Fibroblast of lung (primary cell): ENCODE results near the gene DCLK2. TPM values are rescaled to one million over a fixed set of nuclear protein-coding genes. Genes with fewer than 3 reads are reported as not detected.
"Not testable (repeated sequence)": the region's sequence is repeated elsewhere in the genome, so short reads cannot be mapped to it uniquely, and the experiment has no call there.

Experiments
- DNase-seq, 2 donors: peaks; one replicate each; pipeline versions ENCODE4 v3.0.0 to v3.0.0-alpha.2; 2010; ENCODE audit warnings: low read depth in 2 of 2
- H2AFZ ChIP-seq: 2 replicates; pipeline ENCODE4 v1.5.1; 2012; ENCODE audit warnings: low read length, control low read depth, inconsistent platforms
- H3K27ac ChIP-seq: 2 replicates; pipeline ENCODE4 v1.5.1; 2011; ENCODE audit warnings: low read length, control low read depth; ENCODE audit not compliant: insufficient read depth
- H3K27me3 ChIP-seq: 2 replicates; pipeline ENCODE4 v1.5.1; 2011; ENCODE audit warnings: mild to moderate bottlenecking, low read length; ENCODE audit not compliant: control insufficient read depth, insufficient read depth
- H3K36me3 ChIP-seq: 2 replicates; pipeline ENCODE4 v1.5.1; 2011; ENCODE audit warnings: low read length; ENCODE audit not compliant: control insufficient read depth, insufficient read depth
- H3K4me1 ChIP-seq: 2 replicates; pipeline ENCODE4 v1.5.1; 2011; ENCODE audit warnings: low read length; ENCODE audit not compliant: control insufficient read depth, insufficient read depth; ENCODE audit errors: extremely low read depth
- H3K4me2 ChIP-seq: 2 replicates; pipeline ENCODE4 v1.5.1; 2011; ENCODE audit warnings: low read length, control low read depth; ENCODE audit not compliant: insufficient read depth; ENCODE audit errors: extremely low read depth
- H3K4me3 ChIP-seq, 4 experiments: fragments of 200-600 bp in 1 of 4; sonication (generic) in 1 of 4; replicated peaks in 1 of 4; 2 replicates each; pipeline ENCODE4 v1.5.1; 2011 to 2016; ENCODE audit warnings: low read length in 4 of 4, low read depth in 3 of 4, mild to moderate bottlenecking in 3 of 4, control low read depth in 2 of 4, inconsistent platforms in 1 of 4, mixed read lengths in 1 of 4; ENCODE audit not compliant: insufficient read depth in 1 of 4; ENCODE audit errors: control extremely low read depth in 1 of 4
- H3K79me2 ChIP-seq: 2 replicates; pipeline ENCODE4 v1.5.1; 2012; ENCODE audit warnings: mild to moderate bottlenecking, low read length, inconsistent platforms; ENCODE audit not compliant: control insufficient read depth, insufficient read depth
- H3K9ac ChIP-seq: 2 replicates; pipeline ENCODE4 v1.5.1; 2011; ENCODE audit warnings: mild to moderate bottlenecking, low read length, control low read depth; ENCODE audit not compliant: insufficient read depth
- H3K9me3 ChIP-seq: 2 replicates; pipeline ENCODE4 v1.5.1; 2012; ENCODE audit warnings: low read depth, low read length; ENCODE audit not compliant: control insufficient read depth, insufficient read depth
- H4K20me1 ChIP-seq: 2 replicates; pipeline ENCODE4 v1.5.1; 2011; ENCODE audit warnings: low read length; ENCODE audit not compliant: control insufficient read depth, insufficient read depth; ENCODE audit errors: extremely low read depth
- CTCF ChIP-seq, 2 donors: IDR thresholded peaks in 1 of 2; conservative IDR thresholded peaks in 1 of 2; 1 replicate in 1 of 2; 2 replicates in 1 of 2; pipeline ENCODE4 v1.5.1; 2011 to 2012; ENCODE audit warnings: low read length in 2 of 2, control low read depth in 1 of 2, inconsistent platforms in 1 of 2, low read depth in 1 of 2, mild to moderate bottlenecking in 1 of 2
- EZH2 ChIP-seq: IDR thresholded peaks from 2 replicates; pipeline ENCODE4 v1.5.1; 2012; ENCODE audit warnings: low read length, control low read depth, mild to moderate bottlenecking; ENCODE audit errors: missing control alignments
- polyA plus RNA-seq, 2 donors: library from polyadenylated mRNA; depleted of rRNA in 1 of 2; stranded (reverse) in 1 of 2; unstranded in 1 of 2; fragments of >200 nt; gene quantifications; 2 replicates each; pipeline ENCODE4 v1.2.1, GENCODE V29; 2011 to 2012; ENCODE audit warnings: missing spikeins in 1 of 2
- total RNA-seq: library from RNA; depleted of rRNA; stranded (reverse); fragments of >200 nt; gene quantifications from 2 replicates; pipeline ENCODE4 v1.2.1, GENCODE V29; 2014

Gene DCLK2
- total and polyA plus RNA-seq, 2 donors (not counting 1 experiment from before 2014, with no cell fraction given) = 3.8 to 14.0 TPM

- TF ChIP-seq EZH2 (no peak), CTCF (conservative IDR thresholded peaks at IDR 0.05 in 1 of 2, IDR thresholded peaks at IDR 0.05 in 1 of 2; ENCODE audit: low read depth in 1 of 2, low read length in 2 of 2) (no peak)
- no peak overlapping the region for H3K9ac ChIP-seq
- H3K79me2 ChIP-seq = no peaks in the 10 kb centered on the region
- no peaks in the 10 kb centered on the region for H3K27me3 ChIP-seq
- no peak overlapping the region for H3K4me3 ChIP-seq
- no peak overlapping the region for H3K27ac ChIP-seq
- H3K4me1 ChIP-seq = peaks cover 3% of the 10 kb centered on the region
- peak in 1 of 2 donors; percentile 90 for DNase-seq
- no peaks in the 10 kb centered on the region for H3K9me3 ChIP-seq
- H3K4me2 ChIP-seq = no peak overlapping the region
- H4K20me1 ChIP-seq = no peaks in the 10 kb centered on the region
- H2AFZ ChIP-seq = no peak overlapping the region
- H3K36me3 ChIP-seq = no peaks in the 10 kb centered on the region
Measured at GRCh38 chr4:150178161-150178560, 99.9 kb downstream of the DCLK2 start.

GRCh38 chr4:150181536-150181935 lies 103.3 kb downstream of the DCLK2 start:
- Histone ChIP-seq H3K9ac (no peak overlapping the region), H3K9me3 (no peaks in the 10 kb centered on the region), H2AFZ (no peak overlapping the region), H3K4me2 (no peak overlapping the region), H3K79me2 (no peaks in the 10 kb centered on the region), H3K4me1 (no peaks in the 10 kb centered on the region), H3K27me3 (no peaks in the 10 kb centered on the region), H3K36me3 (no peaks in the 10 kb centered on the region), H3K4me3 (no peak overlapping the region), H3K27ac (no peak overlapping the region), H4K20me1 (no peaks in the 10 kb centered on the region)
- TF ChIP-seq CTCF (conservative IDR thresholded peaks at IDR 0.05 in 1 of 2, IDR thresholded peaks at IDR 0.05 in 1 of 2; ENCODE audit: low read depth in 1 of 2, low read length in 2 of 2) (no peak), EZH2 (no peak)
- peak; percentile 41 to 54 for DNase-seq

- Histone ChIP-seq H3K4me3 (no peak overlapping the region), H3K36me3 (no peaks in the 10 kb centered on the region), H3K79me2 (no peaks in the 10 kb centered on the region), H3K9me3 (no peaks in the 10 kb centered on the region), H3K27me3 (no peaks in the 10 kb centered on the region), H2AFZ (no peak overlapping the region), H3K4me1 (no peaks in the 10 kb centered on the region), H3K4me2 (no peak overlapping the region), H4K20me1 (no peaks in the 10 kb centered on the region), H3K9ac (no peak overlapping the region), H3K27ac (no peak overlapping the region)
- TF ChIP-seq EZH2 = no peak
- TF ChIP-seq CTCF (conservative IDR thresholded peaks at IDR 0.05 in 1 of 2, IDR thresholded peaks at IDR 0.05 in 1 of 2; ENCODE audit: low read depth in 1 of 2, low read length in 2 of 2) = no peak
- no peak for DNase-seq
Measured at GRCh38 chr4:150182794-150183193, 104.5 kb downstream of the DCLK2 start.

- not testable (repeated sequence) for H3K36me3 ChIP-seq, H3K27me3 ChIP-seq
Measured at GRCh38 chr4:150185033-150185432, 106.8 kb downstream of the DCLK2 start.

More at GRCh38 chr4:150185033-150185432, 106.8 kb downstream of the DCLK2 start:
- not testable (repeated sequence) for H3K27ac ChIP-seq, DNase-seq, H3K4me1 ChIP-seq, H3K4me2 ChIP-seq, H3K4me3 ChIP-seq, H3K9me3 ChIP-seq, H3K9ac ChIP-seq, H3K79me2 ChIP-seq, H4K20me1 ChIP-seq, H2AFZ ChIP-seq
